ENCODE measurements around the gene BMPR2.

The BMPR2 gene

DNA sequence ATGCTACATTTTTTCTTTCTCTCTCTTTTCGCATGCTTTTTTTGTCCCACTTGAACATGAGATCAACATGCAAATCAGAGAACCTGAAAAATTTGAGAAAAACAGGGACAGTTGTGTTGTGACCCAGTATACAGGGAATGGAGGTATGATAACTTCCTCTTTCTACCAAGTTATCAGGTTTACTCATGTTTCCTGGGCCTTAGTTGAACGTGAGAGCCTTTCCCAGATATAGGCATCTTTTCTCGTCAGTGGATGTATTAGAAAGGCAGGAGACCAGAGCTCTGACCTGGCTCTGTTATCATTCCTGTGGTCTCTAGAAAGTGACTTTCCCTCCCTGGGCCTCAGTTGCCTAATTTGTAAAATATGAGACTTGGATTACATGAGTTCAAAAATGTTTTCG is 228.6 kb downstream of the BMPR2 start:
- no peak for DNase-seq (ENCODE audit: low spot score)

DNA sequence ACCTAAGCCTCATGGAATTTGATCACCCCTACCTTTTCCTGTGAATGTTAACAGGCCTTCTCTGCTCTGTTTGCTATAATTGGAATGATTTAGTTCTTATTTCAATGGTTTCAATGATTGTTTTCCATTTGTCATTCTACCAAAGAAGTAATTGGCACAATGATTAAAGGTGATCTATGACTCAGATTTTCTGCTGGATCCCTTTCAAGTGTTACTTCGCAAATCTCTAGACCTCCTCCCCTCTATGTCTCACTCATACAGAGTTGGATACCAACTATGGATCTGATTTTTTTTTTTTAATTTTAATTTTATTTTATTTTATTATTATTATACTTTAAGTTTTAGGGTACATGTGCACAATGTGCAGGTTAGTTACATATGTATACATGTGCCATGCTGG is 229.0 kb downstream of the BMPR2 start:
- no peak for DNase-seq (ENCODE audit: low spot score)

DNA sequence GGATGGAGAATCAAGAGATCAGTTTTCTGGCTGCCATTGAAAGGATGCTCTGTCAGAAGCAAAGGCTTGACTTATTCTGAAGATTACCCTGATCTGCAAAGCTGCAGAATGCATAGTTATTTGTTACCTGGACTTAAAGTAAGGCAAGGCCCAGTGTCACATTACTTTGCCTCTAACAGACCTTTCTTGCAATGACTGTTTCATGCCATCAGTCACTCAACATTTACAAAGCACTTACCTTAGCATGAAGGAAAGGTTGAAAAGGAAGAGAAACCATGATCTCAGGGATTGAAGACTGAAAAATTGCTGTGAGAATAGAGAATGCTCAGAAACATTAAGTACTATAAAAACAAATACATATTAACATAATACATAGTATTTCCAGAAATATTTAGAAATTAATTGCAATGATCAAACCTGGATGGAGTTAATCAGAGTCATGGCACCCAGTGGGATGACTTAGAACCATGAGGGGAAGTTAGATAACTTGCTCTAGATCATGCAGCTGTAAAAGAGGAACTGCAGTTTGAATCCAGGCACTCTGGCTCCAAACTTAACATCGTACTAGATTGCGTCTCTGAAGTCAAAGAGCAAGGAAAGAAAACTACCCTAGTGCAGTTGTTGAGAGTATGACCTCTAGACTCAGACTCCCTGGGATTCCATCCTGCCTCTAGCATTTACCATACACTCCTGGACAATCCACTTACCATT is 232.2 kb downstream of the BMPR2 start:
- DNase-seq (ENCODE audit: low spot score) = no peak

DNA sequence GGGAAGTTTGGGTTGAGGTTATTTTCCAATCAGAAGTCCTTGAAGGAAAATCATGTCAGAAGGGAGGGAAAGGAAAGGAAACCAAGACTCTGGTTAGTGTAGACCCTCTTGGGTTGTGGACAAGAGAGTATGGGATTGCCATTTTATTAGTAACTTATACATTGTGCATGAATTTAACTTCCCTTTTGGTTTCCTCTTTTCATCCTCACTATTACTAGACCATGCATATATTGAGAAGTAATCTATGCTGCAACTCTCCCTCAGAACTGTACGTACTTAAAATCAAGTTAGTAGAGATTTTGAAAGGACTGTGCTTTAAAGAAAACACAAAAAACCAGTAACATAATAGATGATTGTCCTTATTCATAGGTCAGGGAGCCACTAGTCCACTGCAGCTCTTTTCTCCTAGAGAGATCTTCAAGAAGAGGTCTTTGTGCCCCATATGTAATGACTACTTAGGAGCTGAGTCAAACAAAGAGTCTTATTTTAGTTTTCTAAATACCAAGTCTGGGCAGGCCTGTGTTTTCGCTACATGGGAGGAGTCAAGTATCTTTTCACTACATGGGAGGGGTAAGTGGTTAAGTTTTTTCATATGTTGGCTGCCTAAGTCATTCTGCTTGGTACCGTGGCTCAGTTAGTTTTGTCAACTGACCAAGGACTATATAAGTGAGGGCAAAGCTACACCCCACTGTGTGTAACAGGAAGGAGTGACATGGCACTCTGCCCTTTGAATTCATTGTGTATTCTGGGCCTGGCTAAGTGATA is 233.4 kb downstream of the BMPR2 start:
- DNase-seq (ENCODE audit: low spot score) = no peak

DNA sequence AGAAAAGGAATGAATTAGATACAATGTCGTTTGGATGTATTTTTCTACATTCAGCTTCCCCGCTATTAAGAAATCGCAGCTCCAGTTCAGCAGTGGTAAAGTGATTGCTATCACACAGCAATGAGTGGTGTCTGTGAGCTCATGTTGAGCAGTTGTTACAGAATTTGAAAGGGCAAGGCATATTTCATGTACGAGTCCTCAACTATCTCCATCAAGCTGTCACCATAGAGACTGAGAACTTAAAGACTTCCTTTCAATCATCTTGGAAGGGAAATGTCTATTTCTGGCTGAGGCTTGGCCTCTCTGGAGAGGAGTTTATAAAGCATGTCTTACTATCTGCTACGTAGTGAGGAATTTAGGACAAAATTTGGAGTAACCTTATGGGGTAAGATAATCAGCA is 234.3 kb downstream of the BMPR2 start:
- no peak for DNase-seq (ENCODE audit: low spot score)

DNA sequence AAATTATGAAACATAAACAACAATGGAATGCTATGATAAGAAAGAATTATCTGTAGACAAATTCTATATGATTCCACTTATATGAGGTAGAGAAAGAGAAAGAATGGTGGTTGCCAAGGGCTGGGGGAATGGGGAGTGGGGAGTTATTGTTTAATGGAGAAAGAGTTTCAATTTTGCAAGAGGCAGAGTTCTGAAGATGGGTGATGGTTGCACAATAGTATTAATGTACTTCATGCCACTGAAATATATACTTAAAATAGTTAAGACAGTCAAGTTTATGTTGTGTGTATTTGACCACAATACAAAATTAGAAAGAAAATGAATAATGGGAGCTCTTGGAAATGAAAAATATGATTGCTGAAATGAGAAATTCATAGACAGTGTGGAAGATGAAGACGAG is 236.0 kb downstream of the BMPR2 start:
- DNase-seq (ENCODE audit: low spot score) = no peak

DNA sequence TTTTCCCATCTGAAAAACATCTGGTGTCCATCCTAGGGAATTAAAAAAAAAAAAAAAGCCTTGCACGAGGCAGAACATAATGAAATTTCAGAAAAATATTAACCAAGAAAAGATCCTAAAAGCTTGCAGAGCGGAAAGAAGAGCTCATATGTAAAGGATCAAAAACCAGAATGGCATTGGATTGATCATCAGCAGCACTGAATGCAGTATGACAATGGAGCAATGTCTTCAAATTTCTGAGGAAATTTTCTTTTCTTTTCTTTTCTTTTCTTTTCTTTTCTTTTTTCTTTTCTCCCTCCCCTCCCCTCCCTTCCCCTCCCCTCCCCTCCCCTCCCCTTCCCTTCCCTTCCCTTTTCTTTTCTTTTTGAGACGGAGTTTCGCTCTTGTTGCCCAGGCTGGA is 237.4 kb downstream of the BMPR2 start:
- no peak for DNase-seq (ENCODE audit: low spot score)

All from AG08396 (cell line).